Mesothelial cell of epicardium (in vitro differentiated cells): ENCODE data around the gene DRC7. TPM values are rescaled to one million over a fixed set of nuclear protein-coding genes. Genes with fewer than 3 reads are reported as not detected.

Source experiments
- DNase-seq, 2 experiments: peaks; one replicate each; pipeline ENCODE4 v3.0.0; 2021; ENCODE audit warnings: low spot score in 2 of 2; ENCODE audit not compliant: unreplicated experiment in 2 of 2
- H3K27ac Mint-ChIP-seq: 2 replicates; pipeline ENCODE4 v1.8.0; 2021; ENCODE audit warnings: mixed read lengths
- H3K27me3 Mint-ChIP-seq: 2 replicates; pipeline ENCODE4 v1.8.0; 2021; ENCODE audit warnings: low read depth, mixed read lengths
- H3K36me3 Mint-ChIP-seq: 2 replicates; pipeline ENCODE4 v1.8.0; 2021; ENCODE audit warnings: mixed read lengths
- H3K4me1 Mint-ChIP-seq: 2 replicates; pipeline ENCODE4 v1.8.0; 2021; ENCODE audit warnings: mixed read lengths
- H3K4me3 Mint-ChIP-seq: 2 replicates; pipeline ENCODE4 v1.8.0; 2021; ENCODE audit warnings: mild to moderate bottlenecking, moderate library complexity, mixed read lengths
- H3K9me3 Mint-ChIP-seq: 2 replicates; pipeline ENCODE4 v1.8.0; 2021; ENCODE audit warnings: mixed read lengths
- total RNA-seq: library from RNA; stranded (reverse); gene quantifications from 3 replicates; pipeline ENCODE4 v1.2.1, GENCODE V29; 2021
- TF ChIP-seq, protein P1 (sequence below): fragments of 200-600 bp; sonication (generic); IDR thresholded peaks from one replicate; pipeline ENCODE4 v1.5.0; 2021; ENCODE audit warnings: antibody characterized with exemption; ENCODE audit not compliant: unreplicated experiment

DRC7 gene
- total RNA-seq, 1 donor from 2014 or later, result not detected

DNA sequence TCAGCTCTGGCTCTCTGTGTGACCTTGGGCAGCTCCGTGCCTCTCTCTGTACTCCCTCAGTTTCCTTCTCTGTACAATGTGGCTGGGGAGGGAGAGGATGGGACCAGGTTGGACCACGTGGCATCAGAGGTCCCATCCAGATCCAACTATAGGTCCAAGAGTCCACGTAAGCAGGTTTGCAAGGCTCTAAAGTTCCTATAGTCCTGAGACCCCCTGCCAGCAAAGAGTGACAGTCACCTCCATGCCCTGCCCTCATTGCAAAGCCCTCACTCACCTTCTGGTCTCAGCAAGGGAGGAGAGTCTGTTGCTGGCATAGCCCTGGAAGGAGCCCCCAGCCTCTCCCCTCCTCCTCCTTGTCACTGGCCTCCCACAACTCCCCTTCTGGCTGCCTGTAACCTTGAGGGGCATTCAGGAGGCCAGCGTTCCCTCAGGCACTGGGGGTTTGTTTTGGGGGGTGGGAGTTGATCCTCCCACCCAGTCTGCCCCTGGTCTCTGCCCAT lies 6.1 kb upstream of the DRC7 start:
- H3K27me3 Mint-ChIP-seq, result no peaks in the 10 kb centered on the region
- peaks cover 9% of the 10 kb centered on the region for H3K4me1 Mint-ChIP-seq
- TF ChIP-seq, protein P1, sequence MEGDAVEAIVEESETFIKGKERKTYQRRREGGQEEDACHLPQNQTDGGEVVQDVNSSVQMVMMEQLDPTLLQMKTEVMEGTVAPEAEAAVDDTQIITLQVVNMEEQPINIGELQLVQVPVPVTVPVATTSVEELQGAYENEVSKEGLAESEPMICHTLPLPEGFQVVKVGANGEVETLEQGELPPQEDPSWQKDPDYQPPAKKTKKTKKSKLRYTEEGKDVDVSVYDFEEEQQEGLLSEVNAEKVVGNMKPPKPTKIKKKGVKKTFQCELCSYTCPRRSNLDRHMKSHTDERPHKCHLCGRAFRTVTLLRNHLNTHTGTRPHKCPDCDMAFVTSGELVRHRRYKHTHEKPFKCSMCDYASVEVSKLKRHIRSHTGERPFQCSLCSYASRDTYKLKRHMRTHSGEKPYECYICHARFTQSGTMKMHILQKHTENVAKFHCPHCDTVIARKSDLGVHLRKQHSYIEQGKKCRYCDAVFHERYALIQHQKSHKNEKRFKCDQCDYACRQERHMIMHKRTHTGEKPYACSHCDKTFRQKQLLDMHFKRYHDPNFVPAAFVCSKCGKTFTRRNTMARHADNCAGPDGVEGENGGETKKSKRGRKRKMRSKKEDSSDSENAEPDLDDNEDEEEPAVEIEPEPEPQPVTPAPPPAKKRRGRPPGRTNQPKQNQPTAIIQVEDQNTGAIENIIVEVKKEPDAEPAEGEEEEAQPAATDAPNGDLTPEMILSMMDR, result no peak
- no peak overlapping the region for H3K4me3 Mint-ChIP-seq
- H3K36me3 Mint-ChIP-seq, result no peaks in the 10 kb centered on the region
- H3K9me3 Mint-ChIP-seq, result no peaks in the 10 kb centered on the region
- no peak for DNase-seq
- H3K27ac Mint-ChIP-seq, result no peak overlapping the region

DNA sequence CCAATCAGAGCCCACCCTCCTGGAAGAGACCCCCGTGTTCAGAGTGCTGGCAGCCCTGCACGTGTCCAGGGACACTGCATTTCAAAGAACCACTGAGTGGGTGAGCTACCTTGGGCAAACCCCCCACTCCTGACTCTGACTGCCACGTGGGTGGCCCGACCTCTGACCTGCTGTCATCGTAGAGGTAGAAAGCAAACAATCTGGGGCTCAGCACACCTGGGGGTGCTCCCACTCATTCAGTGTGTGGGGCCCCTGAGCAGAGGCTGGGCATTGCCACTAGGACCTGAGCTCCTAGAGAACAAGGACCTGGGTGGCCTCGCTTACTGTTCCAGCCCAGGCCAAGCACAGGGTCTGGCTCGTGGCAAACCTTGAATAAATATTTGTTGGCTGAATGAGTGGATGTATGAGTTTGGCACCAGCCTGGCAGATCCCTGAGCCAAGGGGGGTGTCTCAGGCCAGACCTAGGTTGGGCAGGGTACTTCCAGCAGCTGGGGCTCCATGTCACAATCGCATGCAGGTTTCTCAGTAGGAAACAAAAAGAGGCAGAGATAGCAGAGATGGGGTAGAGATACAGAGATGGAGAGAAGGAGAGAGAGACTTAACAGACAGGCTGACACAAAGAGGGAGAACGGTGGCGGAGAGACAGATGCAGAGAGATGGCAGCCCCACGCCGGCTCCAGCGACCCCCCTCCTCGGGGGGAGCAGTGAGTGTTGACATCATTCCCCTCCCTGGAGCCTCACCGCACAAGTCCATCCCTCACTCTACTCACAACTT lies 5.4 kb upstream of the DRC7 start:
- H3K27me3 Mint-ChIP-seq, result no peaks in the 10 kb centered on the region
- H3K27ac Mint-ChIP-seq, result no peak overlapping the region
- no peak for DNase-seq
- TF ChIP-seq, protein P1, result no peak
- H3K4me1 Mint-ChIP-seq, result peaks cover 9% of the 10 kb centered on the region
- no peaks in the 10 kb centered on the region for H3K36me3 Mint-ChIP-seq
- no peaks in the 10 kb centered on the region for H3K9me3 Mint-ChIP-seq
- no peak overlapping the region for H3K4me3 Mint-ChIP-seq

GRCh38 chr16:57689762-57690558 lies 4.6 kb upstream of the DRC7 start:
- H3K9me3 Mint-ChIP-seq, result no peaks in the 10 kb centered on the region
- peaks cover 14% of the 10 kb centered on the region for H3K4me1 Mint-ChIP-seq
- H3K27ac Mint-ChIP-seq, result no peak overlapping the region
- H3K4me3 Mint-ChIP-seq, result no peak overlapping the region
- H3K36me3 Mint-ChIP-seq, result no peaks in the 10 kb centered on the region
- no peaks in the 10 kb centered on the region for H3K27me3 Mint-ChIP-seq
- TF ChIP-seq, protein P1, result no peak
- DNase-seq, result no peak

- Mint-ChIP-seq H3K27ac (no peak overlapping the region), H3K27me3 (no peaks in the 10 kb centered on the region), H3K4me1 (peaks cover 14% of the 10 kb centered on the region), H3K4me3 (no peak overlapping the region), H3K9me3 (no peaks in the 10 kb centered on the region), H3K36me3 (no peaks in the 10 kb centered on the region)
- TF ChIP-seq, protein P1, result no peak
- DNase-seq, result no peak
Measured at GRCh38 chr16:57690782-57691471, 3.7 kb upstream of the DRC7 start.

- Mint-ChIP-seq H3K27me3 (no peaks in the 10 kb centered on the region), H3K27ac (no peak overlapping the region), H3K36me3 (no peaks in the 10 kb centered on the region), H3K4me1 (peaks cover 14% of the 10 kb centered on the region), H3K9me3 (no peaks in the 10 kb centered on the region), H3K4me3 (no peak overlapping the region)
- DNase-seq, result no peak
- TF ChIP-seq, protein P1, result no peak
Measured at GRCh38 chr16:57692636-57693035, 2.0 kb upstream of the DRC7 start.
